ENCODE measurements around the gene HOXD10. TPM values are rescaled to one million over a fixed set of nuclear protein-coding genes. Genes with fewer than 3 reads are reported as not detected.

The HOXD10 gene
- not detected in 2 replicates for total RNA-seq

DNA sequence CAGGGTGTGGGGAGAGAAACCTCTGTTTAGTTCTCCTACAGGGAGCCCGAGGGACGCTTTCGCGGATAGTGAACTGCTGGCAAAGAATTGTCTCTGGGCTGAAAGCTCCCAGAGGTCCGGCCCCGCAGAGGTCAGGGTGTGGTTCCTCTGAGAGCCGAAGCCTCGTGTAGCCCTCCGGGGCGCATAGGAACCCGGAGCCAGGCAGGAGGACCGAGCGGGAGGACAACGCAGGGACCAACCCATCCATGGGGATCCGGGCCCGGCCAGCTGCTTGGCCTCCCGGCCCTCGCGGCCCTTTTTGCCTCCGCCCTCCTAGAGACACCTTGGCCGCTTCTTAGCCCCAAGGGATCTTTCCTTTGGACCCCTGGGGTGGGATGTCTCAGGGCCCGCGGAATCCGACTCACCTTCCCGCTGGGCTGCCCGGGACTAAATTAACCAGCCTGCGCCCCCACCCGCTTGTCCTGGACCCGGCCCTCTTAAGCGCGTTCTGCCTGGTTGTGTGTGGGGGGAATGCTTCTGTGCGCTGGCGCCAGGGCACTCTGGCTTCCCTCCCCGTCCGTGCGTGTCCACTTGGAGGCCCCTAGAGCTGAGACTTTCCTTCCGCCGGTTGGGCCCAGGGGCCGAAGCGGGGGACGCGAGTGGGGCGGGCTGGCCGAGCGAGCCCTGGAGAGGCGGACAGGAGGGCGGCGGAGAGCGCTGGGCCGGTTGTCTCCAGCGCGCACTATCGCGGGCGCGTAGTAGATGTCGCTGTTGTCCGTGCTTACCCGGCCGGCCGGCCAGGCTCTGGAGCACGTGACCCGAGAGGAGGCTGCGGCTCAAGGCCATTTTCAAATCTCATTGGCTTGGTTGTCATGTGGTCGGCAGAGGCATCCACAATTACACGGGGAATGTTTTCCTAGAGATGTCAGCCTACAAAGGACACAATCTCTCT, at the start of gene HOXD10:
Gene HOXD10, plus strand, starts transcription at position 896 of the 931 bp plus-strand sequence. CDS start 56 bp downstream, outside the sequence.

DNA sequence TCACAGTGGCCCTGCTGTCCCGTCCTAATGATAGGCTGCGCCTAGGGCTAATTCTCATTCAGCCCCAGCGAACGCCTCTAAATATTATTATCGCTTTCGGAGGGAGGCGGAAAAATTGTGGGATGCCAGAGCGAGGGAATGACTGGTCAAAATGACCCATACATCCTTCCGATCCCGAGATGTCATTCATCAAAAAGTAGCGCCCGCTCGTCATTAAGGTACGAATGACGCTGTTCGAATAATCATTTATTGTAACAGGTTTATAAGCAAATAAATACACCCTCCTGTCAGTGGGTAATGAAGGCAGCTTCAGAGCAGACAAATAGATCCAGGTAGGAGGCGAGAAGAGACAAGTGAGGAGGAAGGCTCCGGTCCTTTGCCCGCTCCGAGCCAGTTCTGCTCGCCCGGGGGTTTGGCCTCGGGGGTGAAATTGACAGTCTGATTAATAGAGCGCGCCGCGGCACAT, 32.7 kb upstream of the HOXD10 start, which contains the start of gene EVX2:
Gene EVX2, minus strand, starts transcription at position 167 of the 466 bp plus-strand sequence. CDS start 186 bp downstream, outside the sequence.

DNA sequence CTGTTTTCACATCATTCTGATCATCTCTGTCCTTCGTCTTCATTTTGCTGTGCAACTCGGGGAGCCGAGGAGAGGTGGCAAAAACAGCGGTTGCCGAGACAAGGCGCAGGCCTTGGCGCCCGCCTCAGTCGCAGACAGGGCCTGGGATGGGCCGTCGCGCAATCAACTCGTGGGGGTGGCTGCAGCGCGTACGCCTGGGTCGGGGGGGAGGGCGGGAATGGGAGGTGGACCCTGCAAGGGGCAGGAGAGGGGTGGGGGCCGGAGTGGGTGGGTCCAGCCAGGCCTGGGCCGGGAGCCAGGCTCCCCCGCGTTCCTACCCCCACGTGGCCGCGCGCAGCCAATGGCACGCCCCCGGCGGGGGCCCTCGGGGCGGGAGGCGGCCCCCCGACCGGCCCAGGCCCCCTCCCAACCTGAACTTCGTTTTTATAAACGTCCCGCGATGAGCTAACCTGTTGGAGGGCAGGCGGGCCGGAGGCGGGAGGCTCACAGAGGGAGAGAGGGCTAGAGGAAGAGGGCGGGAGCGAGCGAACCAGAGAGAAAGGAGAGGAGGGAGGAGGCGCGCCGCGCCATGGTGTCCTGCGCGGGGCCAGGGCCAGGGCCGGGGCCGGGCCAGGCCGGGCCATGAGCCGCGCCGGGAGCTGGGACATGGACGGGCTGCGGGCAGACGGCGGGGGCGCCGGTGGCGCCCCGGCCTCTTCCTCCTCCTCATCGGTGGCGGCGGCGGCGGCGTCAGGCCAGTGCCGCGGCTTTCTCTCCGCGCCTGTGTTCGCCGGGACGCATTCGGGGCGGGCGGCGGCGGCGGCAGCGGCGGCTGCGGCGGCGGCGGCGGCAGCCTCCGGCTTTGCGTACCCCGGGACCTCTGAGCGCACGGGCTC, 24.1 kb upstream of the HOXD10 start, which contains the start of gene HOXD13:
Gene HOXD13, plus strand, starts transcription at position 452 of the 875 bp plus-strand sequence. Its CDS starts 170 bp downstream, at position 622.

GRCh38 chr2:176099728-176100546, 16.6 kb upstream of the HOXD10 start, which contains the start of gene HOXD12:
Gene HOXD12 (plus strand): TSS chr2:176099795. CDS start chr2:176099802, 7 bp downstream.

DNA sequence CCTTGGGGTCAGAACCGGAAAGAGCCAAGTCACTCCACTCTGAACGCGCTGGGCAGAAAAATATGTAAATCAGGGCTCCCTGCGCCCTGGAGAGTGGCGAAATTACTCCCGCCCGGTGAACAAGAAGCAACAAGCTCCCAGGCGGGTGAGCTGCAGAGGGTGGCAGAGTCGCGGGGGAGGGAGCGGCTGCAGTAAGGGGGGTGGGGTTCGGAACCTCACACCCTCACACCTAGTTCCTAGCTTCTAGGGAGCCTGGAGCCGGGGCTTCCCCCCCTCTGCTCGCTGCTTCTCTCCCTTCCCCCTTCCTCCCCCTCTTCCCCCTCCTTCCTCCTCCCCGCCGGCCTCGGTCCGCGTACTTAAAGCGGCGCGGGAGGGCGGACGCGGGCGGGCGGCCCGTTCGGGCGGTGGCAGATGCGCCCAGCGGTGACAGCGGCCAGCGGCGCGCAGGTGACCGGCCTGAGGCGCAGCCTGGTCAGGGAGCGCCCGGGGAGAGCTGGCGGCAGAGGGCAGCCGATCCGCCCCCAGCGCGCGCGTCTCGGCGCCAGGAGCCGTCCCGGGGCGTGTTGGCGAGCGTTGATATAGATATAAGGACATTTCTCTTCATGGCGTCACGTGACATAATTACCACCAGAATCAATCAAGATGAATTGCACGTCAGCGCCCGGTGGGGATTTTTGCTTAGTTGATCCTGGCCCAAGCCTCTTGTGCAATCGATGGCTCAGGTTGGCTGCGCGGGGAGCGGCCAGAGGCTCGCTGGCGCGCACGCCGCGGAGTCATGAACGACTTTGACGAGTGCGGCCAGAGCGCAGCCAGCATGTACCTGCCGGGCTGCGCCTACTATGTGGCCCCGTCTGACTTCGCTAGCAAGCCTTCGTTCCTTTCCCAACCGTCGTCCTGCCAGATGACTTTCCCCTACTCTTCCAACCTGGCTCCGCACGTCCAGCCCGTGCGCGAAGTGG, 9.7 kb upstream of the HOXD10 start, which contains the start of gene HOXD11:
Gene HOXD11, plus strand, starts transcription at position 700 of the 959 bp plus-strand sequence. Its CDS starts 76 bp downstream, at position 776.

DNA sequence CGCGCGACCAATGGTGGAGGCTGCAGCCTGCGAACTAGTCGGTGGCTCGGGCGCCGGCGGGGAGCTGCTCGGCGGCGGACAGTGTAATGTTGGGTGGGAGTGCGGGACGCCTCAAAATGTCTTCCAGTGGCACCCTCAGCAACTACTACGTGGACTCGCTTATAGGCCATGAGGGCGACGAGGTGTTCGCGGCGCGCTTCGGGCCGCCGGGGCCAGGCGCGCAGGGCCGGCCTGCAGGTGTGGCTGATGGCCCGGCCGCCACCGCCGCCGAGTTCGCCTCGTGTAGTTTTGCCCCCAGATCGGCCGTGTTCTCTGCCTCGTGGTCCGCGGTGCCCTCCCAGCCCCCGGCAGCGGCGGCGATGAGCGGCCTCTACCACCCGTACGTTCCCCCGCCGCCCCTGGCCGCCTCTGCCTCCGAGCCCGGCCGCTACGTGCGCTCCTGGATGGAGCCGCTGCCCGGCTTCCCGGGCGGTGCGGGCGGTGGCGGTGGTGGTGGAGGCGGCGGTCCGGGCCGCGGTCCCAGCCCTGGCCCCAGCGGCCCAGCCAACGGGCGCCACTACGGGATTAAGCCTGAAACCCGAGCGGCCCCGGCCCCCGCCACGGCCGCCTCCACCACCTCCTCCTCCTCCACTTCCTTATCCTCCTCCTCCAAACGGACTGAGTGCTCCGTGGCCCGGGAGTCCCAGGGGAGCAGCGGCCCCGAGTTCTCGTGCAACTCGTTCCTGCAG, 6.3 kb downstream of the HOXD10 start, which contains the start of gene HOXD9:
Gene HOXD9, plus strand, starts transcription at position 37 of the 728 bp plus-strand sequence. Its CDS starts 50 bp downstream, at position 87.

DNA sequence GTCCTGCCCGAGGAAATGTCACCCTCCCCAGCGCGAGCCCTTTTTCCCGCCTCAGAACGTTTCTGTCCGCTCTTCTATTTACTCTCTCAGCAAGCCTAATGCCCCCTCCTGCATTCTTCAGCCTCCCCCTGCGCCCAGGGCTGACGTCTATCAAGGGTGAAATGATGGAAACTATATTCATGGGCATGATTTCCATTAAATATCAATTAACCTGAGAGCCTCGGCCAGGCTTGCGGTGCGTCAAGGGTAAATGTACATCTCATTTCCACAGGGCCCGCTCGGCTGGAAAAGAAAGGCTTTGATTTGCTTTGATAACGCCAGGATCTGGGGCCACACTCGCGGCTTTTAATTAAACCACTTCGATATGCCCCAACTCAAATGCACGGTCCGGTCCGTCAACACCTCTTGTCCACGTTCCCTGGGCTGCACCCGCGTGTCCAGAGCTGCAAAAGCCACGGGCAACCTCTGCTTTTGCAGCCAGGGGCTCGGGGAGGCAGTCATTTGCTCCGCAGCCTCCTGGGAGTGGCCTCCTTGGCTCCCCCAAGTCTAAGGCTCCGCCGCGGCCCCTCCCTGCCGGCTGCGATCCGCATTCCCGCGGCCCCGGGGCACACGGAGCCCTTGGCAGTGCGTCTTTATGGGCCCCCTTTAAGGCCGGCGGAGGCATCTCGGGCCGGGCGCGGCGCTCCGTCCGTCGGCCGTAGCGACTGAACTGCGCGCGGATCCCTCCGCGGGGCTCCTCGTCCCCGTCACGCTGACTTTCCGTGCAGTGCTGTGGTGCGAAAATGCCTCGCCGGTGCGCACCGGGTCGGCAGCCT, 12.6 kb downstream of the HOXD10 start, which contains the start of gene HOXD8:
Gene HOXD8, plus strand, starts transcription at position 724 of the 815 bp plus-strand sequence. CDS start 662 bp downstream, outside the sequence.

DNA sequence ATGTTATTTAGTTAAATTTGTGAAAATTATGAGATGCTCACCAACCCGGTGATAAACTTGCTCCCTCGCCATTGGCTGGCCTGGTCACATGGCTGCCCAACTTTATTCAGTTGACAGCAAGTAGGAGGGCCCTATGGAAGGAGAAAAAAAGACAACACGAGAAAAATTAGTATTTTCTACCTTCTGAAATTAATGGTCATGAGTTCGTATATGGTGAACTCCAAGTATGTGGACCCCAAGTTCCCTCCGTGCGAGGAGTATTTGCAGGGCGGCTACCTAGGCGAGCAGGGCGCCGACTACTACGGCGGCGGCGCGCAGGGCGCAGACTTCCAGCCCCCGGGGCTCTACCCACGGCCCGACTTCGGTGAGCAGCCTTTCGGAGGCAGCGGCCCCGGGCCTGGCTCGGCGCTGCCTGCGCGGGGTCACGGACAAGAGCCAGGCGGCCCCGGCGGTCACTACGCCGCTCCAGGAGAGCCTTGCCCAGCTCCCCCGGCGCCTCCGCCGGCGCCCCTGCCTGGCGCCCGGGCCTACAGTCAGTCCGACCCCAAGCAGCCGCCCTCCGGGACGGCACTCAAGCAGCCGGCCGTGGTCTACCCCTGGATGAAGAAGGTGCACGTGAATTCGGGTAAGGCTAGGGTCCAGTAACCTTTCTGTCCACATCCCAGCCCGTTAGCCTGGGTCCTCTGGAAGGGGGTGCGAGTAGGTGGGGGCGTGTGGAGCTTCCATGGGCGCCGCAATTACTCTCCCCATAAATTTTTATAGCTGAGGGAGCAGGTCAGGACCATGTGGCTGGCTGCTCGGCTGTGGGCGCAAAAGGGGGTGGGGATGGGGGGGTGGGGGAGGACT, 35.1 kb downstream of the HOXD10 start, which contains the start of gene HOXD4:
Gene HOXD4, plus strand, starts transcription at position 109 of the 846 bp plus-strand sequence. Its CDS starts 84 bp downstream, at position 193.

DNA sequence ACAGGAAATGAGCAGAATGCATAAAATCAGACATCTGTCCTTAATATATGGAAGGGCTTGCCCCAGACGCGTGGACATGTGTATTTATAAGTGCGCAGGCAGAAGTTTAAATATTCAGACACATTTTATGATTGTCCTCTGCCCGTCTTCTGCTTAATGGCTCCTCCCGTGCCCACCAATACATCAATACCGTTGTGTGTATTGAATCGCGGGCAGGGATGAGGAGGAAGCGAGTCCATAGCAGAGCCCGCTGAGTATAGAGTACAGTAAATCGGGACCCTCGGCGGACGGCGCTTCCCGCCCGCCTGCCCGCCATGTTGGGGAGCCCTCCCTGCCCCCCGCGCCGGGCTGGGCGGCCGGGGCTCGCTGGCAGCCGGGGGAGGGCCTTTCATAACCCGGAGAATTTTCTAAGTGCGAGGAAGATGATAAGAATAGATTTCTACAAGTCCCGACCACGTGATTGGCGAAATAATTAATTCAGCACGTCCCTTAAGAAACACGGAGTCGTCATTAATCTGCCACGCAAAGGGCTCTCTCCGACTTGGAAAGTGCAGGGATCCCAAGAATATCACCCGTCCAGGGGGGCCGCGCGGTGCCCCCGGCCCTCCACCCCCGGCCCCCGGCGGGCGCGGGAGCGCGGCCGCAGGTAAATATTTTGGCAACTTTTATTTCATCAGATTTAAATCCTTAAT, 40.4 kb downstream of the HOXD10 start, which contains the start of gene HOXD3:
Gene HOXD3, plus strand, starts transcription at position 501 of the 692 bp plus-strand sequence. CDS start 11,808 bp downstream, outside the sequence.

Small RNA genes within 50 kb of the gene (small RNA-seq; reads per million reads assigned to genes)
- gene MIR10B: 10,278 reads per million, percentile 100 among the genes with 10 or more reads in this experiment

Other genes with a start within 250 kb of the HOXD10 start
- 51.6 and 78.2 TPM in 2 replicates for gene LNPK, start 114.5 kb upstream of the HOXD10 start, total RNA-seq
- gene EVX2, start 32.8 kb upstream of the HOXD10 start, total RNA-seq: under 0.01 and 0.12 TPM in 2 replicates
- not detected in 2 replicates for gene HOXD13, start 24.1 kb upstream of the HOXD10 start, total RNA-seq
- not detected in 2 replicates for gene HOXD12, start 17.0 kb upstream of the HOXD10 start, total RNA-seq
- gene HOXD11, start 9.5 kb upstream of the HOXD10 start, total RNA-seq: not detected in 2 replicates
- gene HOXD9, start 5.9 kb downstream of the HOXD10 start, total RNA-seq: 8.4 and 8.9 TPM in 2 replicates
- gene HOXD8, start 12.9 kb downstream of the HOXD10 start, total RNA-seq: 21.7 and 25.5 TPM in 2 replicates
- gene HOXD4, start 34.8 kb downstream of the HOXD10 start, total RNA-seq: 8.0 and 10.5 TPM in 2 replicates
- 19.2 and 22.4 TPM in 2 replicates for gene HOXD3, start 40.5 kb downstream of the HOXD10 start, total RNA-seq
- 1.9 and 2.9 TPM in 2 replicates for gene HOXD1, start 71.9 kb downstream of the HOXD10 start, total RNA-seq
- gene MTX2, start 152.7 kb downstream of the HOXD10 start, total RNA-seq: 20.8 TPM in 2 replicates

All from hair follicle dermal papilla cell (primary cell).